ENCODE results near the gene BCAS4.

BCAS4 gene

DNA sequence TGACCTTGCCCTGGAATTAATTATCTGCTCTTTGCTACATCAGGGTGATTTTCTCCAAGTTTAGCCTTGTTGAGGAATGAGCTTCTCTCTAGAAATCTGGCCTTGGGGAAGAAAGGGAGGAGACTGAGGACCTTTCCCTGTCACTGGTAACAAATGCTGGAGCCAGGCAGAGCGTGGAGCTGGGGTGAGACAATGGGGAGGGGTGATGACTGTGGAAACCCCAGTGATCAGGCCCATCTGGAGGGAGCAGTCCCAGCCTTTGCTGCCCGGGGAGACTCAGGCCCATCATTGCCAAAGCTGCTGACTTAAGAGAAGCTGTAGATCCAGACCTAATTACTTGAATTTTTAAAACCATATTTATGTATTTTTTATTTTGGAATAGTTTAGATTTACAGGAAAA is 31.3 kb downstream of the BCAS4 start:
- DNase-seq, result no peak

DNA sequence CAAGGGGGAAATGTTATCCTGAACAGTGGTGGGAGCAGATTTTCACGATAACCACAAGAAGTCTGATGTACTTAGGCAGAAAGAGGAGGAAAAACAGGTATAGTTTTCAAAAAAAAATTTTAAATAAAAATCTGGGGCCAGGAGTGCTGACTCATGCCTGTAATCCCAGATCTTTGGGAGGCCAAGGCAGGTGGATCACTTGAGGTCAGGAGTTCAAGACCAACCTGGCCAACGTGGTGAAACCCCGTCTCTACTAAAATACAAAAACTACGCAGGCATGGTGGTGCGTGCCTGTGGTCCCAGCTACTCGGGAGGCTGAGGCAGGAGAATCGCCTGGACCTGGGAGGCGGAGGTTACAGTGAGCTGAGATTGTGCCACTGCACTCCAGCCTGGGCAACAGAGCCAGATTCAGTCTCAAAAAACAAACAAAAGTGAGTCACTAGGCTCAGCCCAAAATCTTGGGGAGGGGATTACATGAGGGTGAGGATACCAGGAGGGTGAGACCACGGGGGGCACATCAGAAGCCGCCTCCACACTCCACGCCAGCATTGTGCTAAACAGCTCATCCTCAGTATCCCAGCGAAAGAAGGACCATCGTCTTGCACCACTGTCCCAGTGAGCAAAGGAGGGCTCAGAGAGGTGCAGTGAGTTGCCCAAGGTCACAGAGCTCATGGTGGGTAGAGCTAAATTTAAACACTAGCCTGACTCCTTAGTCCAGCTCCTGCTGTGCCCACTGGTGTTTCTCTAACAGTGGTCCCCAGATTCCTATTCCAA is 33.7 kb downstream of the BCAS4 start:
- DNase-seq, result no peak

- no peak for DNase-seq
These were observed 36.8 kb downstream of the BCAS4 start for GRCh38 chr20:50831622-50832021.

DNA sequence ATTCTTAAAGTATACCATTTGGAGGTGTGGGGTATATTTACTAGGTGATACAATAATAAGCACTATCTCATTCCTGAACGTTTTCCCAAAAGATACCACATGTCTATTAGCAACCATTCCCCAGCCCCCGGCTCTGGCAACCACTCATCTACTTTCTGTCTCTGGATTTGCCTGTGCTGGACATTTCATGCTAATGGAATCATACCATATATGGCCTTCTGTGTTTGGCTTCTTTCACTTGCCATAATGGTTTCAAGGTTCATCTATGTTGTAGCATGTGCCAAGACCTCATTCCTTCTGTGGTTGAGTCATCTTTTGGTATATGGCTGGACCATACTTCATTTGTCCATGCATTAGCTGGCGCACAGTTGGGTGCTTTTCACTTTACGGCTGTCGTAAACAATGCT is 39.7 kb downstream of the BCAS4 start:
- DNase-seq, result no peak

DNA sequence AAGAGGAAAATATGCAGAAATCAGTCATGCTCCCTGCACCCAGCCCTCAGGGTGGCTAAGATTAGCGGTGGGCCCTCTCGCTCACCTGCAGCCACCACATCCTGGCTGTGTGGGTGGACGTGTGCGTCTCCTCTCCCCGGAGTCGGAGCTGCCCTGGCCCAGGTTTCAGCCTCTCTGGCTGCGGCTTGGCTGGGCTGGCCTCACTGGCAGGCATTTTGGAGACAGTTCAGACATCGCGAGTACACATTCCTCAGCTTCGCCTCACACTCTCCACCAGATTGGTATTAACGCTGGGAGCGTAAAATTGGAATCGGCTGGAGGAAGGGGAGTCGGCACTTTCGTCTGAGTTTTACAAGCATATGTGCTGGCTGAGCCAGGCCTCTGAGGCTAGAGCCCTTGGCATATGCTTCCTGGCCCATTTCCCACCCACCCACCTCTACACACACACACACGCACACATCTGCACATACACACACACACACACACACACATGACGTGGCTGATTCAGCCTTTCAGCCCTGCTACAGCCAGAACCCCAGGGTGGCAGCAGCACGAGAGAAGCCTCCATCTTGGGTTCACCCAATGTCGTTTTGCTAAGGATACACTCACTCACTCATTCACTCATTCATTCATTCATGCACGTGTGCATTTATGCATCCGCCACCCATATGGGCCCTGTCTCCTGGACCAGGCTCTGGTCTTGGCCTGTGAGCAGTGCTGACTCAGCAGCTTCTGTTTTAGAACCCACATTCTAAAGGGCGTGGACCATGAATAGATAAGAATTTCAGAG is 42.9 kb downstream of the BCAS4 start:
- no peak for DNase-seq

DNA sequence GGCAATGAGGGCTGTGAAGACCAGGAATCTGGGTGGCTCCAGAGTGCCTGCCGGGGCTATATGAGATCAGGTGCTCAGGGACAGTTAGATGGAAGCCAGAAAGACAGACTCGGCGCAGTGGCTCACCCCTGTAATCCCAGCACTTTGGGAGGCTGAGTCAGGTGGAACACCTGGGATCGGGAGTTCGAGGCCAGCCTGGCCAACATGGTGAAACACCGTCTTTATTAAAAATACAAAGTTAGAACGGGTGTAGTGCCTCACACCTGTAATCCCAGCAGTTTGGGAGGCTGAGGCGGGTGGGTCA is 43.4 kb downstream of the BCAS4 start:
- no peak for DNase-seq

DNA sequence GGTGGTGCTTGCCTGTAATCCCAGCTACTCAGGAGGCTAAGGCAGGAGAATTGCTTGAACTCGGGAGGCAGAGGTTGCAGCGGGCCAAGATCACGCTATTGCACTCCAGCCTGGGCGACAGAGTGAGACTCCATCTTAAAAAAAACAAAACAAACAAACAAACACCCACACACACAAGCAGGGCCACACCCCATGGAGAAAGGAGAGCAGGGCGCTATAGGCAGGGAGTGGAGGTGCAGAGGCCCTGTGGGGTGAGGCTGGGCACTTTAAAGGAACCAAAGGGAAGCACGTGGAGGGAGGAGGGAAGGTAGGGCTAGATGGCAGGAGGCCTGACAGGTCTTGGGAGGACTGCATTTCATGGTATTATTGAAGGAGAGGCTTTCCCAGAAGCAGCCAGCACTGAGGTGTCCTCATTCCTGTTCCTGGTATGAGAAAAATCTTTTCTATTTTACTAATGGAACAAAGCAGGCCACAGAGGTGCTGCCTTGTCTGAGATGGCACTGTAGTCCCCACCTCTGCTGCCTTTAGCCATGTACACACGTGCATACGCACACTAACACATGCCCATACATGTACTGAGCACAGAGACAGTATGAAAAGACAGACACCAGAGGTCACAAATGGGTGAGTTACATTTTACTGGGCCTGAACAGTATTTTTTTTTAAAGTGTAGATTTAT is 44.0 kb downstream of the BCAS4 start:
- no peak for DNase-seq

GRCh38 chr20:50842821-50843220 is 48.0 kb downstream of the BCAS4 start:
- no peak for DNase-seq

DNA sequence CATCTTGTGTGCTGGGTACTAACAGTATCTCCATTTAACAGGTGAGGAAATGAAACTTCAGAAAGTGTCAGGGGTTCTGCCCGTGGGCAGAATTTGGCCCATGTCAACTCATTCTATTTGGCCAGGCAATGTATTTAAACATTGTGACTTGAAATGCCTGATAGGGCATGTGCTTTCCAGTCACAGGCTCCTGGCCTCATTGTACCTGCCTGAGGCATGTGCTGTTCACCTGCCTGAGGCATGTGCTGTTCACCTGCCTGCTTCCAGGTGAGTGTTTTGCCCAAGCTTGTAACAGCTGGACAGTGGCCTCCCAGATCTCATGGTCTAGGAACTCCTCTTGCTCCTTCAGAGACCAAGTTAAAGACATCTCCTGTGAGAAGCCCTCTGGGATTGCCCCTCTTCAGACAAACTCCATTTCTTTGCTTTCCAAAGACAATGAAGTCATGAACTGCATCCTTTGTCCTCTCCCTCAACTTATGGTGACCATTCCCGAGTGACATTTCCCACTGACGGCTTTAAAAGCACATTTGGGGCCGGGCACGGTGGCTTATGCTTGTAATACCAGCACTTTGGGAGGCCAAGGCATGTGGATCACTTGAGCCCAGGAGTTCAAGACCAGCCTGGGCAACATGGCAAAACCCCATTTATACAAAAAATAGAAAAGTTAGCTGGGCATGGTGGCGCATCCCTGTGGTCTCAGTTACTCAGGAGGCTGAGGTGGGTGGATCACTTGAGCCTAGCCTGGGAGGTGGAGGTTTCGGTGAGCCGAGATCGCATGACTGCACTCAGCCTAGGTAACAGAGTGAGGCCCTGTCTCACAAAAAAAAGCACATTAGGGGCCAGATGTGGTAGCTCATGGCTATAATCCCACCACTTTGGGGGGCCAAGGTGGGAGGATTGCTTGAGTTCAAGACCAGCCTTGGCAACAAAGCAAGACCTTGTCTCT is 48.7 kb downstream of the BCAS4 start:
- DNase-seq, result no peak

- DNase-seq, result no peak
These were observed 49.7 kb downstream of the BCAS4 start for GRCh38 chr20:50844430-50845100.

GRCh38 chr20:50845566-50846215 is 50.8 kb downstream of the BCAS4 start:
- no peak for DNase-seq

DNA sequence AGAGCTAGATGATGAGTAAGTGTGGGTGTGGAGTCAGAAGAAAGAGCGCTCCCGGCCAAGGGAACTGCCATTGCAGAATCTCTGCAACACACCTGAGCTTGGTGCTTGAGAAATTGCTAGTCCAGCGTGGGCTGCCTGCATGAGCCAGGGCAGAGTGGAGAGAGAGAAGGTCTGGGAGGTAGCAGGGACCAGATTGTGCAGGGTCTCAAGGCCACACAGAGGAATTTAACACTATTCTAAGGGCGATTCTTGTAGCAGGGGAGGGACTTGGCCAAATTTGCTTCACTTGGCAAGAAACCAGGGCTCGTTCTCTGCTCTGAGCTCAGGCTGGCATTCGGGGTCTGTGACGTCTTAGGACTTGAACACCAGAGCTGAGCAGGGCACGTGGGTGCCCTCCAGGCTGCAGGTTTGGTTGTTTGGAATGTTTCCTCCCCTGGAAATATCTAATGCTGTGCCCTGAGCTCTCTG is 53.5 kb downstream of the BCAS4 start:
- no peak for DNase-seq

GRCh38 chr20:50848846-50849673 is 54.2 kb downstream of the BCAS4 start:
- DNase-seq, result no peak

DNA sequence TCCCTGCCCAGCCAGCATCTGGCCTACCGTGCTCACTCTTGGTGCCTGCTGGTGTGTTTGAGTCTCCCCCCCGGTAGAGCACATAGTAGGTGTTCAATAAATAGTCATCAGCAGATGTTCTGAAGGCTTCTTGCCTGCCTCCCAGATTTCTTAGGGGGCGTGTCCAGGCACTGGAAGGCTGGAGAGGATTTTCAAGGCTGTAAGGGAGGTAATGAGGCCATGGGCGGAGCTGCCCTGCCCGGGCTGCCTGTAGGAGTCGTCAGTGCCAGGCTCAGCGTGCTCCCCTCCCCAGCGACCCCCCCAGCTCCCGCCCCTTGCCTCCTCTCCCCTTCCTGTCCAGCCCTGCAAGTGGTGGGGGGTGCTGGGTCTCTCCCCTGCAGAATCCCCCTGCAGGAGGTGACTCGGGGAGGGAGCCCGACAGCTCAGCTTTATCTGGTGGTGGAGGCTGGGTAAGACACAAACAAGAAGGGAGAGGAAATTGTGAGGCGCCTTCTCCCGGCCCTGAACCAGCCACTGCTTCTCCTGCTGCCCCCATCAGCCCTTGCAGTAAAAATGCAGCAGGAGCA is 55.9 kb downstream of the BCAS4 start:
- DNase-seq, result no peak

DNA sequence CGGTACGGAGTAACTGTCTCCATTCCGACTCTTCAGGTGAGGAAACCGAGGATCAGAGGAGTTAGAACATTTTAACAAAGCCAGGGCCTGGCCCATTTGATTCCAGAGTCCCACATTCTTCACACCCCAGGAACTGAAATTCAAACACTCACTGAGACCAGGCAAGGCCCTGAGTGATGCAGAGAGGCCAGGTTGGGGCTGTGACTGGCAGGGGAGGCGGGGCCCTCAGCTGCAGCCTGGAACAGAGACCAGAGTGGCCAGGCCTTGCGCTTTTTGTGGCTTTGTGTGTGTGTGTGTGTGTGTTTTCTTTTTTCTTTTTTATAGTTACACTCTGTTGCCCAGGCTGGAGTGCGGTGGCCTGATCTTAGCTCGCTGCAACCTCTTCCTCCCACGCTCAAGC is 57.2 kb downstream of the BCAS4 start:
- no peak for DNase-seq

DNA sequence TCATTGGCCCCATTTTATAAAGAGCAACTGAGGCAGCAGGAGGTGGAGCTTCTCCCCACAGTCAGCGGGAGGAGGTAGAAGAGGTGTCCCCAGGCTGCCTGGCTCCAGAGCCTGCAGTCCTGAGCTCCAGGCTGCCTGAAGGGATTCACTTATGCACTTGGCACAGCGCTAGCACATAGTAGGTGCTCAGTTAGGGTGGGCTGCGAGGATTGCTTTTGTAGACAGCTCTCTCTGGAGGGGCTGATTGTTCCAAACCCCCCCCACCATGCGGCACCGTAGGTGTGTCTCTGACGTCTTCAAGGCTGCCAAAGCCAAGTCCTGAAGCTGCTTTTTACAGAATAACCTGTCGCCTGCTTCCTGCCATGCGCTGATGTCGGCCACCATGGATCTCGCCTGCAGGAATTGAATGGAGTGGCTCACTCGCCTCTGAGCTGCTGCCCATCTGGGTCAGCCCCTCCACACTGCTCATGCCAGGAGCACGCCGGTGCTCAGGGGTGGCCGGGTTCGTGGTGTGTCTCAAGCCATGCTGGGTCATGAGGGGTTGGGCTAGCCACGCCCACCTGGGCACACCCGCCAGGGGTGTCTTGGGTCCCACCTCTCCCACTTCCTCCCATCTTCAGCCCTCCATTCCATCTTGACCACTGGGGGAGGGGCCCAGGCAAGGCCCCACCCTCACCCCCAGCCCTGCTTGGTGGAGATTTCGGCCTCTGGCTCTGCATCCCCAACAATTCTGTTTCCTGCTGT is 59.8 kb downstream of the BCAS4 start:
- DNase-seq, result no peak

DNA sequence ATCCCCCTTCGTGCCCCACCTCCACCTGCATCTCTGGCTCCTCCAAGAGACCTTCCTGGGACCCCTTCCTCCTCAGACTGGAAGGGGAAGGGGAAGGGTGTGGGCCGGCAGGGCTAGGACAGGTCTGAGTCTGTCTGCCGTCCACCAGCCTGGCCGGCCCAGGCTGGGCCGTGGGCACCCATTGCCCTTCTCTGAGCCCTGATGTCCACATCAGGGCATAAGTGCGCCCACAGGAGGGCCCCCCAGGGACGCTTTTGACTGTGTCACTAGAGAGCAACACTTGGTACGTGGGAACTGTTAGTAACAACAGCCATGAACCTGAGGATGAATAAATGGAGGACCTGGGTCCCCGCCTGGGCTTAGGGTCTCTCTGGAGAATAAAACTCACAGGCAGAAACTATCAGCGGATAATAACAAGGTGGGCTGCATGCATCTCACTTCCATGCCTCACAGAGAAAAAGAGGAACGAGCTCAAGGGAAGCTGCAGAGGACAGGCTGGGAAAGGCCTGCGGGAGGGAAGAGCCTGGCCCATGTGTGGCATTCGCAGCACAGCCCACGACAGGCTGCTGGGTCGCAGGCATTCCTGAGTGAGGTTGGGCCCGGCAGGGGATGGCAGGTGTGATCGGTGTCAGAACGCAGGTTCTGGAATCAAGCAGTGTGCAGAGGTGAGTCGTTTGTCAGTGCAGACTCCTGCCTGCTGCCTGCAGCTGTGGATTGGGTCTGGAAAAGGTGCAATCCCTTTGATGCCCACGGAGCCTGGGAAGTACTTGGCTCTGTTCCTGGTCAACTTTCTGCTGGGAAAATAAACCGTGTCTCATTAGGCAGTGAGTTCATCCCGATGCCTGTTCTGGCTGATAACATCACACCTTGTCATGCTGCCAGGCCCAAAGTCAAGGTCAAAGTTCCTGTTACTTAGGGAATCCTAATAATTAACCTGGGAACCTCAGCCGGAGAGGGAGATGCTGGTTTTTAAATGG is 60.9 kb downstream of the BCAS4 start:
- DNase-seq, result no peak

GRCh38 chr20:50856475-50857041 is 61.7 kb downstream of the BCAS4 start:
- DNase-seq, result no peak
